ENCODE measurements around the gene PELI2.

The PELI2 gene

GRCh38 chr14:56210571-56210970 lies 92.4 kb downstream of the PELI2 start:
- FAIRE-seq: no peak

DNA sequence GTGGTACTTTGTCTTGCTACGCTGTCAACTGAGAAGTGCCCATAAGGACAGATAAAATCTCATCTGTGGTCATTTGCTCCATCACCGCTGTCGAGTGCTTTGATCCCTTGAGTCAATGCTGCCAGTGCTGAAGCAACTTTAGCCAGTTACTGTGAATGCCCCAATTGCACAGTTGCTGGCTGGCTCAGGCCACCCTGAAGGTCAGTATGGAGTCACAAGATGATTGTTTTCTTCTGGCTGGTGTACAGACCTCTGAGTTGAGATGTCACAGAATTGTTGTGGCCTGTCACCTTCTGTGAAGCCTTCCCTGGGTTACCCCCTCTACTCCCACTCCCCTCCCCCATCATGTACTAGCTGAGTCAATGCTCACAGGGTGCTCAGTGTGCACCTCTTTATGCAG lies 92.9 kb downstream of the PELI2 start:
- FAIRE-seq: no peak

DNA sequence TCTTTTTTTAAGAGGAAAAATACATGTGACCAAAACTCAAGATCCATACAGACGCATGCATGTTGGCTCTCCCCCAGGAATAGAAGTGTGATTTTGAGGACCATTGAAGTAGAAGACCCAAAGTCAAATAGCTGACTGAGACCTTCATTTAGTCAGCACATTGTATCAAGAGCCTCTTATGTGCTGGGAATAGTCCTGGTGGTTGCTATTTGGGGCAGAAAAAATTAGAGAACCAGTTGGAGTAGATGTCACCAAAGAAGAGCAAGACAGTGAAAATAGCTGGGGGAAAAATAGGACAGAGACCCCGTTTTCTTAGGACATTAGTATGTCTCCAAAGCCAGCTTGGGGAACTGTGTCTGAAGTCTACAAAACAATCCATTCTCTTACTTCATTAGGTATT lies 93.6 kb downstream of the PELI2 start:
- FAIRE-seq: no peak

DNA sequence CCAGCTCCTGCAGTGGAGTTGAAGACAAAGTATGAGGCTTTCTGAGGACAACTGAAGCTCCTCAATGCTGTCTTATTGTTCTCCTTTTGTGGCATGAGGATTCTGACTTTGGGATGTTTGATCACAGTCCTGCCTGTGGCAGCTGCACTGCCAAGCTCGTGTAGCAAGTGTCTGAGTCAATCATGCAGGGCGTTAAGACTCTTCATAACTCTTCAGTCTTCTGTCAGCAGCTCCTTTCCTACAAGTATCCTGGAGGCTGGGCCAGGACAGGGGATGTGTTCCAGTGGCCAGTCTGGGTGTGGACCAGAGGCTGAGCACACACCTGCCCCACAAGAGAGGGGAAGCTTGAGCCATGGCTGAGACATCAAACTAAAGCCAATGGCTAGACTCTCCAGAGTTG lies 94.3 kb downstream of the PELI2 start:
- no peak for FAIRE-seq

GRCh38 chr14:56213306-56213705 lies 95.1 kb downstream of the PELI2 start:
- no peak for FAIRE-seq

DNA sequence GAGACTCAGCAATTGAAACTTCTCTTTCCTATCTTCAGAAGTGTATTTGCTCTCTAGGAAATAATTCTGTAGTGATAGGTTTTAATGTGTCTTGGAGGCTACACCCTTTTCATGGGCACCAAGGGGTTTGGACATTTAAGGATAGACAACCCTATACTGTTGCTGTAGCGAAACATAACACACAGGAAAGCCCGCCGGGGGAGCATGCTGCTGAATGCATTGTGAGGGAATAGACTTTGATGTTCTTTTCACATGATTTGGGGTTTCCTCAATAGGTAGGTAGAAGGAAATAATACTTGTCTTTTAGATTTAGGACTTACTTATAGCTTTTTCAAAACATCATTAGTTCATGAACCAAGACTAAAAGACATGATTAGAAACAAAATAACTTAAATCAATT lies 97.0 kb downstream of the PELI2 start:
- no peak for FAIRE-seq

DNA sequence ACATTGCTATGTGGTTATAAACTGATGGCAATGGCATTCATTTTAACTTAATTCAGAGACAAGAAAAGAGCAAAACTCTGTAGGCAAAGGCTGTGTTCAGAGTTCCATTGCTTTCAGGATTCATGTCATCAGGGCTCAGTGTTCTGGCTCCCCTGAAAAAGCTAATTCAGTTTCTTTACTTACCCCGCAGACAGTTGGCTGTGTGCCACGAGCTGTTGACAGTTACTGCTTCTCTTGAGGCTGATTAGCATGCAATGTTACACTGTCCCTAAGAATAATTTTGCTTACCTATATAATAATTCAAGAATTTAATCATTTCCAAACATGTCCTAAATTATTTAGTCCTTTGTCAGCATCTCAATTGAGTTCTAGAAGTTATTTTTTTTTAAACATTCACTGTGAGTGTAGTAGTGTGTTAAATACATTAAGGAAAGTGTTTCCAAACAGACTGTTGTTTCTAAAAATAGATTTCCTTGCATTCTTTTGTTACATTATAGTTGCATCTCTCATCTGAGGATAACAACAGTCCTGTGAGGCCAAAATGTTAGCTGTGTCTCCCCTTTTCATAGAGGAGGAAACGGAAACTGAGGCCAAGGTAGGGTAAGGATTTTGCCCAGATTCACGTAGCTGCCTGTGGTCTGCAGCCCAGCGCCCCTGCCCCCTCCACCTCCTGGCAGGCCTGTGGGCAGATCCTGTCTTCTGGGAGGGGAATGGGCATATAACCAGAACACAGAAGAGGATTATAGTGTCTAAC lies 98.6 kb downstream of the PELI2 start:
- no peak for FAIRE-seq

GRCh38 chr14:56217380-56218045 lies 99.3 kb downstream of the PELI2 start:
- FAIRE-seq: no peak

DNA sequence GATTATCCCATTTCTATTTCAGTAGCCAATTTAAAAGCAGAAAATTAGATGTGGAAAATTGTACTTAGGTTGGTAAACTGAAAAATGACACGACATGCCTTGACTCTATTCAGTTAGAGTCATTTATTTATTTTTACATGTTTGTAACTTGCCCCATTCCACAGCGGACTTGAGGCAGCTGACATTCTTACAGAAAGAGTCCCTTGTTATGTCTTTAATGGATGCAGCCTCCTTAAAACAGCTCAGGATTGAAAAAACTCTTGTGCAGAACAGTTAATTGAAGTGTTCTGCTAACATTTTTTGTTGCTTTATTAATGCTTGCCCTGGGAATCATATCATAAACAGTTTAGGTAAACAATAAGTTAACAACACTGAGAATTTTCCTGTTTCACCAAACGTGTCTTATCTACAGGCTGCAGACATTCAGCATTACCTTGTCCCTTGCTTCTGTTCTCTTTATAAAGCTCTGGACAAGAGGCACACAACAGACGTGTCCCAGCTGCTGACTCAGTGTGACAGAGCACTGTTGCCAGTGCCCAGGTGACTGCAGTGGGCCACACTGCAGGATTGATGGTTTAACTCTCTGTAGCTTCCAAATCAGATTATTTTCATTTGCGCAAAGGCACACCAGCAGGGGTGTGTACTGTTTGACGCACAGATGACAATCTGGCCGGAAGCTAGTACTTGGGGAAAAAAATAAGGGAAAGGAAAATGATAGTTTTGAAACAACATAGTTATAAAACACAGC lies 101.6 kb downstream of the PELI2 start:
- FAIRE-seq: no peak

DNA sequence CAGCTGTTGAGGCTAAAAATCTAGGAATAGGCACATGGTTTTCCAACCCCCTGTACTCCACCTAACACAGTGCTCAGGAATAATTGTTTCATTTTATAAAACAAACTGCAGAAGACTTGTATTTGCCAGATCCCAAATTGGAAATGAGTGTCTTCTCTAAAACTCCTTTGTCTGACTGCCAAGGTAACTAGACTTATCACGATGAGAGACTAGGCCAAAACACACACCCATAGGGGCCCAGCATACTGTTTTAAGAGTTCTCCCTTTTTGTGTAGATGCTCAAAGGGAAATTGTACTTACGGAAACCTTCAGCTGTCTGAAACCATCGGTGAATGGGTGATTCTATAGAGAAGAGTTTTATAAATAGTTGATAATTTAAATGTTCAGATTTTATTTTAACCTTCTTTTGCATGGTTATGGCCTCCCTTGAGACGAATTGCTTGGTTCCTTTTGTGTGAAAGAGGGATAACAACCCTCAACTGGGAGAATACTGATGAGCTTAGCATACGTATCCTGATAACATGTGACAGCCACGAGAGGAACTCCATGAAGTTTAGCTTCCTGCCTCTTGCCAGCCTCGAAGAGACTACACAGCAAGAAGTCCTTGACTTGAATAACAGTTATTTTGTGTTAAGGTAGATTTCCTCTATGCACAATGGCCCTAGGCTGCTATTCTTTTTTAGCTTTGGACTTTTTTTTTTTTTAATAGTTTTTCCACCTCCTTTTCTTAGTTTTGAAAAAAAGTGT lies 103.3 kb downstream of the PELI2 start:
- FAIRE-seq: no peak

GRCh38 chr14:56224229-56224628 lies 106.0 kb downstream of the PELI2 start:
- no peak for FAIRE-seq

DNA sequence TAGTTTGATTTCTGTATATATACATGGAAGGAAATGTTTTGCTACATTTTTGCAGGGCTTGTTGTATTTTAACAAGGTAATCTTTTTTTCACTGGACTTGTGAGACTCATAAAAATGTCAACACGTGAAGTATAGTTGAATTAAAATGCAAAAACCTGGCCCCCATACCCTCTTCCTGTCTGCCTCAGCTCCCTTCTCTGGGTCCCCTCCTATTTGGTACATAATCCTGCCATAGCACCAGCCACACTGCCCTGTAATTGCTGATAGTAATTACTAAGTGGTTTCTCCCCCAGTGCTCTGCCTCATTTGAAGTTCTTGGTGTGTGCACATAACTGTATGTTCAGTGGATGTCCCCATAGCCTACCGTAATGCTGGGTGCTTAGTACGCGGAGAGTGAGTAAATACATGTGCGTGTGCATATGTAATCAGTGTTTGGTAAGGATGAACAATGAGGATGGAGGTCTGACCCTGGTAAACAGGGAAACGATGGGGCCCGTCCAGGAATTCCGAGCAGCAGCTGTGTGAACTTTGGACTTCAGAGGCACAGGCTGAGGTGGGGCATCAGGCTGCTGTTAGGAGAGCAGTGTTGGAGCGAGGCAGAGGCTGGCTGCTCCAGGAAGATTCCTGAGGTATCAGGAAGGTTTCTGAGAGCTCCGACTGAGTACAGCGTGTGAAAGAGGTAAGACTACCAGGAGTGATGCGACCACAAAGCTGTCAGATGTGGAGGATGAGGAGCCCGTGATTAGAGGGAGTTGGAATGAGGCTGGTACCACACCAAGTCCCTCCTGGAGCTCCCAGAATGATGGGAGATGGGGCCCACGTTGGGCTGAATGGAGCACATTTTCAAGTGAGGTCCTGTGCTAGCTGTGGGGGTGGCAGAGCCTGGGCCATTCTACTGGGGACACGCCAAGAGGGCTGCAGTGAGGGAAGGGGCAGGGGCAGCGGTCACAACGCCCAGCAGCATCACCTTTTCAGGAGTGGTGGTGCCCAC lies 106.8 kb downstream of the PELI2 start:
- FAIRE-seq: no peak

DNA sequence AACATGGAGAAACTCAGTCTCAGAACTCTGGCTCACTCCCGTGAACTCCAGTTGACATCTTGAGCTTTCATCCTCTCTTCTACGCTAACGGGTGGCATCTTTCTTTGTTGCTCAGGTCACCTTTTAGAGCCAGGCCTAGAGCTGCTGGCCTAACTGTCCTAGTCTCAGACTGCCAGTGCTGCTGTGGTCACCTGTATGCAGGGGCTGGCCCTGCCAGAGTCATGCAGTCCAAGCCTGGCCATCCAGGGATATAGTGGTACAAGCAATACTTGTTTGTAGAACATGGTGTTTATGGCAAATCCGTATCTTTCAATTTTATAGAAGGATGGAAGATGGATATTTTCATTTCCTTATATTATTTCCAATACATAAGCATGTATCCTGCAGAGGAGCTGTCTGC lies 117.2 kb downstream of the PELI2 start:
- no peak for FAIRE-seq

DNA sequence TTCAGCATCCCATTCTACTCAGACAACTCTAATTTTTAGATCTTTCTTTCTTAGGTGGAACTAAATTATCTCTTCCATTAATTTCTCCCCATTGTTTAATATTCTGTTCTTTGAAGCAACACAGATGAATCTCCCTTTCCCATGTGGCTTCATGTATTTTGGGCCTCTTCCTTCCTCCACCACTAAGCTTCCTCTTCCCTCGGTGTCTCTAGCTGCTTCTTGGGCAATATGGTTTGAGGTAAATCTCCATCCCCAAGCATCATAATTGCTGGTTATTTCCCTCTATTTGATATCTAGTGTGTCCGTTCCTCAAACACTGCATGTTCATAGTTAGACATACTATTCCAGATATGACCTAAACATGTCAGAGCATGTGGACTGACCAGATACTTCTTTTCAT lies 119.2 kb downstream of the PELI2 start:
- no peak for FAIRE-seq

DNA sequence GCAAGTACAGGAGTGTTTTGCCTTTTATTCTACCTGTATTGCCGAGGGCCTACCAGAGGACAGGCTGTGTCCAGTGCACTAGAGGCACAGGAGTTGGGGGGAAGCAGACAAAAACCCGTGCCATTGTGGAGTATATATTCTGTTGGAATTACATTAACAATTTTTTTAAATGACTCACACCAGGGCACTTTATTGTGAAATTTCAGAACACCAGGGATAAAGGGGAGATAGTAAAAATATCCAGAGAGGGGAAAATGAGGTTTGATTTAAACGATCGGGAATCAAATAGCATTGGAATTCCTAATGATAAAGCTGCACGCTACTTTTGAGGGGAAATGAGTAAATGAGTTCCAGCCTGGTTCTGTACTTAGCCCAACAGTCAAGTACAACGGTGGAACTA lies 123.2 kb downstream of the PELI2 start:
- FAIRE-seq: no peak

DNA sequence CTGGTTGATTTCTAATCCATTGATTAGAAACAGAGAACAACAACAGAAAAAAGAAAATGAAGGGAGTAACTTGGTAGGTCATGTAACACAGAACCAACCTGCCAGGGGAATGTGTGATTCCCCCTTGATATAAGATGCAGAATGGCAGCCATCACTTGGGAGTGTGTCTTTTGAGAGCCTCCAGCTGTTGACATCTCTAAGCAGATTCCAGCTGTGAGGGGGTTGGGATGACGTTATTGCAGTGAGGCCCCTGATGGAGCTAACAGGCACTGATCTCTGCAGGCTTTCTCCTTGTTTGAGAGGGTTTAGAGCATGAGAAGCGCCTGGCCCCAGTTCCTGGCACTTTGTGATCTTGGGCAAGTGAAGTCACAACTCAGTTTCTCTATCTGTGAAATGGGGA lies 124.9 kb downstream of the PELI2 start:
- FAIRE-seq: no peak

- FAIRE-seq: no peak
Measured at GRCh38 chr14:56244138-56244789, 126.1 kb downstream of the PELI2 start.

DNA sequence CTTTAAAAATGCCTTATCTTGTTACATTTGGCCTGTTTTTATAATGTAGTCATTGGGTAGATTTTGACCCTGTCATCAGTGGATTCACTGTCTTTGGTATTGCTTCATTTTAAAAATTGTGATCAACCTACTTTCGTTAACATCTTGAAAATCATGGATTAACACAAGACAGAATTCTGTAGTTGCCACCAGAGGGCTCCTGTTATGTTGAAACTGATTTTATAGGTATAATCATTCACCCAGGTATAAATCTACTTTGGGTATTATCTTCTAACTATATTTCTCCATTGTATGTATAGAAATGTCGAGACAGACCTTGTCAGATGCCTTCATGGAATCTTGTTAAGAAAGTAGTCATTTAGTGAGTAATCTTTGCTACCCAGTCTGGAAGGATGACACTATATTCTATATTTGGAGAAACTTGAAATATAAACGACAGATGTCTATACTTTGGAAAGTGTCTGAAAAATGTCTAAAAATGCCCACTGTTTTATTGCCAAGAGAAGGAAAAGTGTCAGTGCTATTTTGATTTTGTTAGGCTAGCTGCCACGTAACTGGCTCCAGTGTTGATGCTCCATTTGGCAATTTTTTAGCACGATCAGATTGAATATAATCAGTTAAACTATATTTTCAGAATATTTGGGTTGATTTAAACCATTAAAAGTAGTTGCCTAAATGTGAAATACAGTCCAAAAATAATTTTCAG lies 129.4 kb downstream of the PELI2 start:
- no peak for FAIRE-seq

GRCh38 chr14:56248442-56248841 lies 130.2 kb downstream of the PELI2 start:
- FAIRE-seq: no peak

DNA sequence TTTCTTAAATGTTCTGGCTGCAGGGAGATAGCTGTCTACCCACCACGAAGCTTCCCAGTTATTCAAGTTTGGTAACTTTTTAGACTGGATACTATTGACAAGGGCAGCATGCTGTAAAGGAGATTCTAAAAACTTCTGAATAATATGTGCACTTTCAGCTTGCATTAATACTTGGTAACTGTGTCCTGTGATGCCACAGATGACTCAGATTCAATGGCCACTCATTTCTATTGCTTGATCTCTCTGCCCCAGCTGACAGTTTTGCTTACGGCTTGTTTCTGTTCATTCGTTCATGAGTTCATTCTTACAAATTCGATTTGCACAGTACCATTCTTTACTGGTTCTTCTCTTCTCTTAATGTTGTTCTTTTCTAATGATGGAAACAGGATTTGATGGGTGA lies 142.8 kb downstream of the PELI2 start:
- FAIRE-seq: no peak

GRCh38 chr14:56262530-56262929 lies 144.3 kb downstream of the PELI2 start:
- no peak for FAIRE-seq

Measured in endometrium (tissue), 2 donors.